ENCODE data around the gene FBXL7. TPM values are rescaled to one million over a fixed set of nuclear protein-coding genes. Genes with fewer than 3 reads are reported as not detected.

Gene FBXL7
- total and polyA plus RNA-seq, 9 of the 15 experiments (the other 6 are each of a cell fraction or from before 2014, with no cell fraction given), result 0.04 to 0.08 TPM; not detected in 7

GRCh38 chr5:15728811-15729210 is 228.8 kb downstream of the FBXL7 start (continued):
- TF ChIP-seq CHD7 (IDR thresholded peaks at IDR 0.05; ENCODE audit: low read depth, low read length) (no peak), MNT (conservative IDR thresholded peaks at IDR 0.05) (no peak), ZBTB34 (CRISPR knock-in tag; IDR thresholded peaks at IDR 0.05) (no peak), CREB3 (tag; conservative IDR thresholded peaks at IDR 0.05; ENCODE audit: low read depth) (no peak), ZNF512 (tag; IDR thresholded peaks at IDR 0.05) (no peak)

All from K562 (cell line).